SH-SY5Y (cell line): ENCODE data around the gene OR13J1.

Source experiments
- GATA2 ChIP-seq: IDR thresholded peaks from 2 replicates; pipeline ENCODE4 v1.6.1; 2011; ENCODE audit warnings: mild to moderate bottlenecking, low read depth, low read length
- GATA3 ChIP-seq: IDR thresholded peaks from 2 replicates; pipeline ENCODE4 v1.6.1; 2011; ENCODE audit warnings: low read depth, mild to moderate bottlenecking, low read length, moderate library complexity

DNA sequence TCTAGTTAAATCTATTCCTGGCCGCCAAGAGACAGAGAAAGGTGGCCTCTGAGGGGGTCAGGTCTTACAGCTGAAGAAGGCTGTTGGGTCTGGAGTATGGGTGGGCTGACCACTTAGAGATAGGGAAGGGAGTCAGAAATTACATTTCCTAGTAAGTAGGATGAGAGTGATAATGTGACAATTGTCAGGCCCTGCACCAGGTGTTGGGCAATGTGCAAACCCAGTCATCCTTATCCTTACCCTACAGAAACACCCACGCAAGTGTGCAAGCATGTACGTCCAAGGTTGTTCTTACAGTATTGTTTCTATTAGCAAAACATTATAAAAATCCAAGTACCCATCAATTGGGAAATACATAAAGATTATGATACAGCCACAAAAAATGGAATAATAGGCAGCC is 48.6 kb upstream of the OR13J1 start:
- no peak for TF ChIP-seq GATA2
- TF ChIP-seq GATA3, result no peak
